ENCODE results near the gene CEMIP. TPM values are rescaled to one million over a fixed set of nuclear protein-coding genes. Genes with fewer than 3 reads are reported as not detected.

CEMIP gene
- total and polyA plus RNA-seq, 2 of the 8 experiments (the other 6 are each of a cell fraction or from before 2014, with no cell fraction given): 0.11 to 0.60 TPM

DNA sequence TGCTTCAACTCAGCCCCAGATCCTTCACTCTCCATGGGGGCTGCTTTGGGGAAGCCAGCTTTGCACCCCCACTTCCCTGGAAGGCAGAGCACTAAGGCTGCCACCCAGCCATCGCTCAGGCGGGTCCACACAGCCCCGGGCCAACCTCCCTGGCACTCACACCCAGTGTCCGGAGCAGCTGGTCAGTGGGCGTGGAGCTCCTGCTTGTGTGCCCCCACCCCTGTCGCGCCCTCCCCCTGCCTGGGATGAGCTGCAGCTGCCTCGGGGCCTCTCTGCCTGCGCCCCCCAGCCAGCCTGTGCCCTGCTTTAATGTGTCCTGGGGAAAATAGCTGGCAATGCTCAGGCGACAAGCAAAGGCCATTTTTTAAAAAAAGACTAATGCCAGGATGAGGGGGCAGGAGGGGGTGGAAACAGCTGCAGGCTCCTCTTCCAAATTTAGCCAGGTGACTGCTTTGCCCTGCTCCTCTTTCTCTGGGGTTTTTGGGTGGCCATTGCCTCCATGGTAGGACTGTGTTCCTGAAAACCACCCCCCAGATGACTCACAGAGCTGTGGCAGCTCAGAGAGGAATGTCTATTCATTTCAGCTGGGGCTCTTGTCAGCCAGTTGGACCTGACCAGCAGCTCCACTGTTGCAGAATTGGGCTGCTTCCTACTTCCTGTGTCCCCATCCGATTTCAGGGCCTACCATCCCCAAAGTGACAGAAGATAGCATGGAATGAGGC lies 65.0 kb downstream of the CEMIP start:
- Histone ChIP-seq H3K23me2 (ENCODE audit: low read depth, low read length) (no peaks in the 10 kb centered on the region), H2AFZ (ENCODE audit: low read length) (no peak overlapping the region), H4K20me1 (replicated peaks in 1 of 2; ENCODE audit: control insufficient read depth in 1 of 2, insufficient read depth in 2 of 2, low read length in 2 of 2) (no peaks in the 10 kb centered on the region), H3K4me2 (ENCODE audit: insufficient read depth in 1 of 2, low read depth in 2 of 2, low read length in 2 of 2) (no peak overlapping the region), H3K14ac (ENCODE audit: insufficient read length) (no peak overlapping the region), H3K27me3 (replicated peaks in 1 of 4; ENCODE audit: control insufficient read depth in 3 of 4, extremely low read depth in 1 of 4, insufficient read depth in 3 of 4, low read length in 3 of 4) (no peaks in the 10 kb centered on the region), H3K27ac (ENCODE audit: low read depth, low read length) (no peak overlapping the region), H2BK120ac (replicated peaks; ENCODE audit: low read depth, low read length) (no peak overlapping the region), H3K56ac (replicated peaks; ENCODE audit: insufficient read length, low read depth, low read length) (no peak overlapping the region), H2AK5ac (ENCODE audit: low read depth, low read length) (no peak overlapping the region), H3K18ac (ENCODE audit: extremely low read depth, low read length) (no peak overlapping the region), H3K79me2 (ENCODE audit: control insufficient read depth in 1 of 2, insufficient read depth in 2 of 2, low read length in 2 of 2) (no peaks in the 10 kb centered on the region), H4K8ac (ENCODE audit: extremely low read depth, insufficient read depth, low read length) (no peak overlapping the region), H2BK5ac (ENCODE audit: low read depth, low read length) (no peak overlapping the region; the same call in 1 of the 2 replicates), H2BK12ac (ENCODE audit: low read depth, low read length) (no peak overlapping the region), H3K4me3 (ENCODE audit: extremely low read depth in 1 of 4, insufficient read depth in 2 of 4, low read depth in 3 of 4, low read length in 4 of 4) (no peak overlapping the region), H3K4me1 (replicated peaks in 1 of 4; ENCODE audit: control insufficient read depth in 3 of 4, insufficient read depth in 4 of 4, low read length in 3 of 4) (peaks cover 0 to 2% (median 0%) of the 10 kb centered on the region in 4 experiments; a peak in 3 of 7 replicates), H3K9me3 (ENCODE audit: insufficient read depth in 2 of 2, low read depth in 1 of 2, low read length in 1 of 2) (no peaks in the 10 kb centered on the region), H2BK15ac (ENCODE audit: low read length) (no peak overlapping the region), H4K91ac (replicated peaks; ENCODE audit: insufficient read length, low read length) (no peak overlapping the region), H3K79me1 (ENCODE audit: low read depth, low read length) (no peaks in the 10 kb centered on the region), H3K4ac (replicated peaks; ENCODE audit: insufficient read length, low read depth, low read length) (no peak overlapping the region), H3K9ac (replicated peaks in 1 of 4; ENCODE audit: extremely low read depth in 1 of 4, low read depth in 3 of 4, low read length in 3 of 4) (no peak overlapping the region), H3K36me3 (ENCODE audit: control insufficient read depth in 2 of 4, insufficient read depth in 4 of 4, low read length in 3 of 4) (no peaks in the 10 kb centered on the region), H4K5ac (ENCODE audit: insufficient read length, low read depth, low read length) (no peak overlapping the region), H3K23ac (ENCODE audit: insufficient read length) (no peak overlapping the region), H2BK20ac (ENCODE audit: low read length) (no peak overlapping the region)
- TF ChIP-seq CHD2 (IDR thresholded peaks at IDR 0.05; ENCODE audit: low read length) (no peak), CHD1 (IDR thresholded peaks at IDR 0.05; ENCODE audit: low read depth, low read length) (no peak), POLR2AphosphoS5 (IDR thresholded peaks at IDR 0.05; ENCODE audit: low read depth, low read length) (no peak), RNF2 (IDR thresholded peaks at IDR 0.05; ENCODE audit: borderline replicate concordance, low read depth, low read length, missing control alignments, poor library complexity, severe bottlenecking) (no peak), ZNF274 (IDR thresholded peaks at IDR 0.05; ENCODE audit: borderline replicate concordance, extremely low read depth, low read length) (no peak), BCL11A (IDR thresholded peaks at IDR 0.05; ENCODE audit: low read depth in 2 of 2, low read length in 2 of 2) (no peak), EP300 (IDR thresholded peaks at IDR 0.05; ENCODE audit: borderline replicate concordance in 1 of 2, low read depth in 2 of 2, low read length in 2 of 2) (no peak), GTF2F1 (IDR thresholded peaks at IDR 0.05; ENCODE audit: borderline replicate concordance, low read depth, low read length) (no peak), POLR2A (IDR thresholded peaks at IDR 0.05; ENCODE audit: control extremely low read depth in 1 of 2, low read depth in 2 of 2, low read length in 2 of 2) (no peak)
- DNase-seq (ENCODE audit: low read depth in 1 of 2, low spot score in 2 of 2): no peak
- POLR2A ChIA-PET (ENCODE audit: partially characterized antibody): interaction anchor here (0.5 to 0.8 kb wide), 2 partner anchors 26 to 37 kb away, joined by 3 read pairs; no protein-coding TSS in a partner anchor
- CTCF ChIA-PET (ENCODE audit: partially characterized antibody): interaction anchor here (0.8 to 4.7 kb wide), 10 partner anchors 9 to 277 kb away, joined by 3 to 35 read pairs (median 4); partner anchors contain the start of gene CEMIP
- WGBS, 2 experiments (ENCODE audit: extremely low coverage in 1 of 2, insufficient coverage in 1 of 2, insufficient read length in 1 of 2, insufficient replicate concordance in 2 of 2, low coverage in 1 of 2, low lambda C conversion rate in 2 of 2, missing lambda C conversion rate in 1 of 2): 80% methylated on average over 11 of the region's 11 CpGs; no CpG with 5 or more reads in 1 of the 2 experiments
- no peak for FAIRE-seq
